Stimulated activated CD4-positive, alpha-beta T cell treated with anti-CD3 and anti-CD28 coated beads, Interleukin-2, amount 100 ng/mL, for 24 hours (primary cell): ENCODE results near the gene SDF2.
A peak's percentile ranks its signal among the peaks of the same experiment; 100 is the strongest.
"Not testable (repeated sequence)": the region's sequence is repeated elsewhere in the genome, so short reads cannot be mapped to it uniquely, and the experiment has no call there.

Experiments used
- DNase-seq, 2 donors: peaks; one replicate each; pipeline ENCODE4 v3.0.0-alpha.2; 2020

The SDF2 gene

DNA sequence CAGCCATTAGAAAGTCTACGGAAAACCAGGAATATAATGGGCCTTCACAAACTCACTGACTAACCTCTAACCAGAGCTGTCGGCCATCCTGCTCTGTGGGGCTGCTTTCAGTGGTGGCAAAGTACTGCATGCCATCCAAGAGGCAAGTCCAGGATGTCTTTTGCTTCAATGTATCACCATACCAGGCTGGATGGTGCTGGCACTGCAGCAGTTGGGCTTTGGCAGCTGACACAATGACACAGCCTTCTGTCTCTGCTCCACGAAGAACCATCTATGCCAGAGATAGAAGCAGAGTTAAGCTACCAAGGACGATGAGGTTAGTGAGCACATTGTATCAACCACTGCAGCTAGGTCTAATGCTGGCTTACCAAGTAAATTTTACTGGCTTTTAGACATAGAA is 38.0 kb downstream of the SDF2 start:
- DNase-seq: no peak

DNA sequence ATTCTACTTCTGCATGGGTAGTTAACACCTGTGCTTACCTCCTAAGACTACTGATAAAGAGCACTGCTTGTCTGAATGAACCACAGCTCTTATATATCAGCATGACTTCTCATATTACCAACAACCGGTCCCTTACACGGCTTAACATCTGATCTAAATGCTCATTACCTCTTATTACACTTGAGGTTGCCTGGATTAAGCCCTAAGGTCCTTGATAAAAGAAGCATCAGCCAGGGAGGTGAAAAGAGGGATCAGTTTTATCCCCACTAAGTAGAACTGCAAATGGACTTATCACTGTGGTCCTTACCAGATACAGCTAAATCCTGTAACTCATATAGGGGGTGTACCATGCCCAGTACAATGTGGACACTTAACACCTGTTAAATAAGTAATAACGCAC is 39.5 kb downstream of the SDF2 start:
- no peak for DNase-seq

DNA sequence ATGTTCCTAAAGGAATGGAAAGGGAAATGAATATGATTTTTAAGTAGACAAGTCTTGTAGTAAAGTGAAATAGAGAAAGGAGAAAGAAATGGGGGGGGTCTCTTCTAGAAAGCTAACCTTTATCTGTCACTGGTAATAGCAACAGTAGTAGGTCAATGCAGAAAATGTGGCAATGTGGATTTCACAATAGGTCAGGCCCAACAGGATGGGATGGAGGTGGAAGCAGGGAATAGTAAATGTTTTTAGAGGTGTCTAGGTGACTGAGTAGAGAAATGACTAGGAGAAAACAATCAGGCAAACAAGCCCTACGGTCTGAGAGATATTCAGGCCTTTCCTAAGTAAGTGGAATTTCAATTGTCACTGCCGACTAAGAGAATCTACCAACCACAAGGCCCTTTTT is 41.7 kb downstream of the SDF2 start:
- DNase-seq: no peak

DNA sequence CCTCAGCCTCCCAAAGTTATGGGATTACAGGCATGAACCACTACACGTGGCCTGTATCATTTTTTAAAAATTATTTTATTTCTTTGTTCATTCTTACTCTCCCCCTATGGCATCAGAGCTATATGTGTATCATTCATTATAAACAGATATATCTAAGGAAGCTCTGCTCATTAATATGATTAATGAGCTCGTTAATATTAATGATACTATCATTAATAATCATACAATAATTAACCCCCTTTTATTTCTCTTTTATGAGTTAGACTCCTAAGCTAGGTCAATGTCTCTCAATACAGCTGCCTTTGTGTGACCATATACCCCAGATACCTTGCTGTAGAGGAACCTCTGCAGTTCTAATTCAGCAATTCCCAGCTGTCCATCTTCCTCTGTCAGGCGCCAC is 43.2 kb downstream of the SDF2 start:
- no peak for DNase-seq

DNA sequence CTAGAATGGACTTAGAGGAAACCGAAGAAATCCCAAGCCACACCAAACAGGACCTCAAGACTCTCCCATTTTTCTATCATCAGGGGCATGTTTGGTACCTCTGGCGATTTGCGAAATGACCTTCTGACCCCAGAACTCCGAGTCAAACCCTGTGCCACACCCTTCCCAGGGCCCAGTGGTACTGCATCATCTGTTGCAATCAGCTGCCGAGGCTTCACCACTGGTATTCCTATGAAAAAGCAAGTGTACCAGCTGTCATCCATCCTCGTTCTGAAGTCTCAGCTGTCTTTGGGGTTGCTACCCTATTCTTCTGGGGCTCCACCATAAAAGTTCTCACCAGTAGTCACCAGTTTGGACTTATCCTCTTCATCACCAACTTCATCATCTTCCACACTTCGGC is 45.4 kb downstream of the SDF2 start:
- DNase-seq: no peak

DNA sequence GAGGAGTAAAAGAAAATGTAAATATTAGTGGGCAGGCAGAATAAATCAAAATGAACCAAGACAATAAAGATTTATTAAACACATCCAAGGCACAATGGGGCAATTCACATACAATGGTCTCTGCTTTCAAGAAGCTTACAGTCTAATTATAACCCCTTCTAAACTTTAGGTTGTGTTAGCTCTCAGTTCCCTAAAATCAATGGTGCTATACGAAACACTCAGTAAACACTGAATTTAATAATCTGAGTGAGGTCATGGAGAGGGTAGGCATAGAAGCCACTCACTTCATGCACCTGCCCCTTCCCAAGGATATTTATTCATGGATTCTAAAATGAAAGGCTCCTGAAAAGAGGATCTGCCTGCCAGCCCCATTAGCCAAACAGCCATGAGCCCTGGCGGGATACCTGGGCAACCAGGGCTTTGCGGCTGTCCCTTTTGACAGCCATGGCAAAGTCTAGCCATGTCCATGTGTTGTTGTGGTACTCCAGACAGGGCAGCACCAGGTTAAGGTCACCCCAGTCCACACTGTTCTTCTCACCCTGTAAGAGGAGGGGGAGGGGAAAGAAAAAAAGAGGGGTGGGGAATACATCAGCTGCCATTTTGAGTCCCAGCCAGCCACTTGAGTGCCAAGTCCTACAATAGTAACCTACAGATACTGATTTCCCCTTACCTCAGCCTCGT is 46.3 kb downstream of the SDF2 start:
- no peak for DNase-seq

DNA sequence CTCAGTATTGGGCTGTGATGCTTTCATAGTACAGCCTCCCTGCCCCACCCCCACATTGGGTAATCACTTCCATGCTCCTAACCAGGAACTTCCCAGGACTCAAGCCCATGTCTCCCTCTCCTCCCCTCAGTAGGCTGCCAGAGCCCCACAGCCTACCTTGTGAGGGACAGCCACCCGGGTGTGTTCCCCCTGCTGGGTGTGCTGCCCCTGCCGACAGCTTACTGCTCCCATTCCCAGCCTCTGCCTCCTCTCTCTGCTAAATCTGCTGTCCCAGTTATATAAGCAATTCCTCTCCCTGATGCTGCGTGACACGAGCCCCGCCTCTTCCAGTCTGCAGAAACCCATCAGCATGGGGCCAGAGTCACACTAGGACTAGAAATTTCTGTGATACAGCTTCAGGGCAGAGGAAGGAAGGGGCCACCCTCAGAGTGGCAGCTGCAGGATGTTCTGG is 47.8 kb downstream of the SDF2 start, which contains the start of gene RSKR:
Gene RSKR (minus strand): TSS at position 255 of the 451 bp plus-strand sequence. CDS start 24 bp downstream, at position 231.
- no peak for DNase-seq

DNA sequence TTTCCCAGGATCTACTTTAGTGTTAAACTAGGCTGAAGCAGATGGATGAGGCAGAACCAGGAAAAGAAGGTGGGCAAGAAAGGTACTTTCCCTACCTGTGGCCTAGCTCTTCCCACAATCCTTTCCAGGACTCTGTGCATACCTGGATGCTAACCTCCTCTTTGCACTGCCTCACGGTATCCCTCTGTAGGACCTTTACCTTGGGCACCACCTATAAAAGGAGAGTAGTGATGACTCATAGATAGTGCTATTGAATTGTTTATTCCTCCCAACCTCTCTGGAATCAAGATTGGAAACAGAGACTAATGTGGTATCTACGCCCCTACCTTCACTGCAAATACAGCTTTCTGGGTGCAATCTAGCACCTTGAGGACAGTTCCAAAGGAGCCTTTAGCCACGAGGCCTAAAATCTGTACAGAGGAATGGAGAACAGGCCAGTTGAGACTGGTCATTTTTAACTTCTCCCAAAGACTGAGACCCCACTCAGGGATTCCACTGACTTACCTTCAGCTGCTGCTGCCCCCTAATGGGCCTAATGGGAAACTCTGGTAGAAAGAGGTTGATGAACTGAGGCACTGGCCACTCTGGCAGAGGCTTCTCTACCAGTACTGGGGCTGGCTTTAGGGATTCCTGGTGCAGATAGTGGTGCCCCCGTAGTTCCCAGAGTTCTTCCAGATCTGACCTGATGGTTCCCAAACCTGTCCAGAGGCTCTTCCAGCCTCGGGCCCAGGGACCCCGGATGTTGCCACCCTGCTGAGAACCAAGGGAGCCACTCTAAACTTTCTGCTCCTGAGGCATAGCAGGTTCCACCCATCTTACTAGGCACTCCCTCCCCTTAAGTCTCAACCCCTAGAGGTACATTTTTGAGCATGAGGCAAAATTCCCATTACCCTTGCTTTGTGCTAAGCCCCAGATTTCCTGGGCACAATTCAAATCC is 48.5 kb downstream of the SDF2 start:
- peak; percentile 15 to 43 for DNase-seq

DNA sequence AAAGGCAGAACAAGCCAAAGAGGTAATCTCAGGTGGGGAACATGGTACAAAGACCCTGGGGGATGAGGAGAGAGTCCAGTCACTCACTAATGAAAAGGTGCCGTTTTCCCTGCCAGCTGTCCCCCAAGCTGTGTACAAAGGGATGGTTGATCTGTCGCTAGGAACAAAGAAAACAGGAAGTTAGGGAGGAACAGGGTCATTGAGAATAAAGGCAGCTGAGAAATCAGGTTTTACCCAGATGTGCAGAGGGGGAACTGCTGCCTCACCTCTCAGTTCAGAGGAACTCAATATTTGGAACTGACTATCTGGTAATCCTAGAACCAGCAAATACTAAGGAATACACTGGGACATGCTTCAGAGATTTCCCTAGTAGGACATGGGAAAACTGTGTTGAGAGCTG is 49.2 kb downstream of the SDF2 start:
- DNase-seq: no peak

DNA sequence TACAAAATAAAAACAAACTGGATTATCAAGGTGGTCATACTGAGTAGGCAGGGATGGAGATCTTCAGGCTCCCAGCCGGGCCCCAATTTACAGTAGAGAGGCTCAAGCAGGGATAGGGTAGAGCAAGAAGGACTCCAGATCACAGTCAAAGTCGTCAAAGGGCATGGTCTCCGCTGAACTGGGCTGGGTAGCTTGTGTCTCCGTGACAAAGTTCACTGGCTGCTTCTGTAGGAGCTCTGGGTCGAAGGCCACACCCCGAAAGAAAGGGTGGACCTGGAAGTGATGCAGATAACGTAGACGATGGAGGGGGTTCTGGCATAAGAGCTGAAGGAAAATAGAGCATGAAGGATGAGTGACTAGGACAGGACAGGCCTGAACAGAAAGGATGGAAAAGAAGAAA is 51.3 kb downstream of the SDF2 start:
- DNase-seq: no peak

DNA sequence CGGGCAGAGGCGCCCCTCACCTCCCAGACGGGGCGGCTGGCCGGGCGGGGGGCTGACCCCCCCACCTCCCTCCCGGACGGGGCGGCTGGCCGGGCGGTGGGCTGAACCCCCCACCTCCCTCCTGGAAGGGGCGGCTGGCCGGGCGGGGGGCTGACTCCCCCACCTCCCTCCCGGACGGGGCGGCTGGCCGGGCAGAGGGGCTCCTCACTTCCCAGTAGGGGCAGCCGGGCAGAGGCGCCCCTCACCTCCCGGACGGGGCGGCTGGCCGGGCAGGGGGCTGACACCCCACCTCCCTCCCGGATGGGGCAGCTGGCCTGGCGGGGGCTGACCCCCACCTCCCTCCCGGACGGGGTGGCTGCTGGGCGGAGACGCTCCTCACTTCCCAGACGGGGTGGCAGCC is 57.7 kb downstream of the SDF2 start:
- DNase-seq: not testable (repeated sequence)

DNA sequence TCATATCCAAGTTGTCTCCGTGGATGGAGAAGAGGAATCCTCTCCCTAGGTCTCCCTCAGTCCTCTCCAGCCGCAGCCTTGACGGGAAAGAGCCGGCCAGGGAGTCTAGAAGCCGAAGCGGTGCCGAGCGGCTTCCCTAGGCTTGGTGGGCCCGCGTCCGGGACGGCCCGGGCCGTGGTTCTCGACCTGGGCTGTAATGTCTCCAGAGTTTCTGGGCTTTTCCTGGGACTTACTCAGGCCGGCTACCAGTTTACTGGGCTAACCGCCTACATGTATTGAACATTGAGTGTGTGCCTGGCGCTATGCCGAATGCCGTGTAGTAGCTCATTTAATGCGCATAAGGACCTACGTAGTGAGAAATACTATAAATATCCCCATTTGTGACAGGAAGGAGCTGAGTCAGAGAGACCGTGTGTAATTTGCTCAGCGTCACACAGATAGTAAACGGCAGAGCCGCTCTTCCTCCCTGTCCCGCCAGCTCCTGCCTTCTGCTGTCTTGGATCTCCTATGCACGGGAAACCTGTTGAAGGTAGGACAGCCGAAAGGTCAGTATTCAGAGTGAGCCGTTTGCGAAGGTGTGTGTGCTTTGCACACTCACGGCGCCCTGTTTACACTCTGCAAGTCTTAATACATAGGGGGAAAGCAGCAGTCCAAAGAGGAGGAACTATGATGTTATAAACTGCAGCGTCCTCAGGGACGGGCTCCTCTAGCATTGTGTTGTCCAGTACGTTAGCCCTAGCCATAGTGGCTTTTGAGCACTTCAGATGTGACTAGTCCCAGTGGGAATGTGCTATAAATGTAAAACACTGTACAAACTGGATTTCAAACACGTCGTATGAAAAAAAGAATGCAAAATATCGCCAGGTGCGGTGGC is 62.2 kb downstream of the SDF2 start:
- peak; percentile 69 to 72 for DNase-seq

DNA sequence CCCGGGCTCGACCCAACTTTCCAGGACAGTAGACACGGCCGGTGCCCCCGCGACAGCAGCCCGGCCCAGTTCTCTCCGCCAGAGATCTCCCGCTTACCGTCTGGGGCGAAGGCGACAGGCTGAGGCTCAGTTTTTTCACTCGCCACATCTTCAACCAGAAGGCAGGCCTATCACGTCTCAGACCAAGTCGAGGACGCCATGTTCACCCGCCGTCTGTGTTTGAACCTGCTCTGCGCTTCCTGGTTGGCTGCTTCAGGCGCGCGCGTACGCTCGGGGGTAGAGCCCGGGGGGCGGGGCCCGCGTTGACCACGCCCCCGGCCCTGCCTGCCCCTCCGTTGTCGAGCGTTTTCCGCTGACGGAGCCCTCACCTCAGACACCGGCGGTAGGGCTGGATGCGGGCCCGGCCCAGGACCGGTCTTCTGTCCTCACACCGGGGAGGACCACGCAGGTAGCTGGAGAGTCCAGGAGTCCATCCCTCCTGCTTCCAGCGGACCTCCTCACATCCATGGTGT is 62.9 kb downstream of the SDF2 start, which contains the start of gene SPAG5:
Gene SPAG5 (minus strand): TSS at position 227 of the 512 bp plus-strand sequence. CDS start 79 bp downstream, at position 148.
- DNase-seq: peak; percentile 94

DNA sequence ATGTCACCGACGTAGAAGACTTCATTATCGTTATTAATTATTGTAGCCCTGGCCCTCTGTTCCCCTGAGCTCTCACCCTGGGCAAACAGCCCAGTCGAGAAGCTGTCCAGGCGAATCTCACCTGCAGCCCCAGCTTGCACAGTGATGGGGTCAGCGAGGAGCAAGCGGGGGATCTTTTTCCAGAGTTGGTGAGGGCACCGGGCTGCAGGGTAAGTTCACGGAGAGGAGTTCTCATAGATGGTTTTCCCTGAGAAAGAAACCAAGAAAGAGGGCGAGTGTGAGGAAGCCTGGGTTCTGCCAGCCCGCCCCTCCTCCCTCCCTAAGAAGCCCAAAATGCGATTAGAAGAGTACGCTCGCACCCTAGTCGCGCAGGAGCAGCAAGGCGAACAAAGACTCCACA is 63.3 kb downstream of the SDF2 start:
- DNase-seq: no peak
